ENCODE results near the gene TP53INP2.
A peak's percentile ranks its signal among the peaks of the same experiment; 100 is the strongest.

TP53INP2 gene

GRCh38 chr20:34693414-34693813, 10.7 kb upstream of the TP53INP2 start:
- TF ChIP-seq ZNF274 (IDR thresholded peaks at IDR 0.05; ENCODE audit: low read depth, low read length) (no peak), SUZ12 (IDR thresholded peaks at IDR 0.05; ENCODE audit: extremely low read depth, insufficient read depth, insufficient read length) (no peak), YY1 (IDR thresholded peaks at IDR 0.05; ENCODE audit: insufficient read depth, insufficient read length) (no peak)
- no peak overlapping the region for H3K4me3 ChIP-seq (ENCODE audit: insufficient read length, low read depth)
- DNase-seq (ENCODE audit: low read depth, low spot score), result no peak
- H3K9ac ChIP-seq (ENCODE audit: insufficient read length, low read depth), result no peak overlapping the region
- no peaks in the 10 kb centered on the region for H3K27me3 ChIP-seq (ENCODE audit: insufficient read depth, insufficient read length)
- no peaks in the 10 kb centered on the region for H3K9me3 ChIP-seq (ENCODE audit: insufficient read depth, low read length)
- H3K4me1 ChIP-seq (ENCODE audit: insufficient read depth, insufficient read length), result no peaks in the 10 kb centered on the region
- no peaks in the 10 kb centered on the region for H3K36me3 ChIP-seq (ENCODE audit: insufficient read depth, insufficient read length, low read length)

GRCh38 chr20:34701405-34702085, 2.6 kb upstream of the TP53INP2 start:
- H3K4me1 ChIP-seq (ENCODE audit: insufficient read depth, insufficient read length), result peaks cover 2% of the 10 kb centered on the region

GRCh38 chr20:34703061-34703423, 1.1 kb upstream of the TP53INP2 start:
- DNase-seq (ENCODE audit: low read depth, low spot score), result no peak
- H3K4me1 ChIP-seq (ENCODE audit: insufficient read depth, insufficient read length), result peaks cover 6% of the 10 kb centered on the region
- H3K9ac ChIP-seq (ENCODE audit: insufficient read length, low read depth), result no peak overlapping the region
- H3K36me3 ChIP-seq (ENCODE audit: insufficient read depth, insufficient read length, low read length), result no peaks in the 10 kb centered on the region
- TF ChIP-seq ZNF274 (IDR thresholded peaks at IDR 0.05; ENCODE audit: low read depth, low read length), result no peak
- no peak for TF ChIP-seq SUZ12 (IDR thresholded peaks at IDR 0.05; ENCODE audit: extremely low read depth, insufficient read depth, insufficient read length)
- TF ChIP-seq YY1 (IDR thresholded peaks at IDR 0.05; ENCODE audit: insufficient read depth, insufficient read length), result no peak
- H3K4me3 ChIP-seq (ENCODE audit: insufficient read length, low read depth), result peak overlapping the region; percentile 76
- H3K9me3 ChIP-seq (ENCODE audit: insufficient read depth, low read length), result no peaks in the 10 kb centered on the region
- peaks cover 16% of the 10 kb centered on the region for H3K27me3 ChIP-seq (ENCODE audit: insufficient read depth, insufficient read length)

More at GRCh38 chr20:34701405-34702085, 2.6 kb upstream of the TP53INP2 start:
- Histone ChIP-seq H3K9ac (ENCODE audit: insufficient read length, low read depth) (no peak overlapping the region), H3K27me3 (ENCODE audit: insufficient read depth, insufficient read length) (peaks cover 11% of the 10 kb centered on the region), H3K36me3 (ENCODE audit: insufficient read depth, insufficient read length, low read length) (no peaks in the 10 kb centered on the region), H3K9me3 (ENCODE audit: insufficient read depth, low read length) (no peaks in the 10 kb centered on the region), H3K4me3 (ENCODE audit: insufficient read length, low read depth) (no peak overlapping the region)
- TF ChIP-seq SUZ12 (IDR thresholded peaks at IDR 0.05; ENCODE audit: extremely low read depth, insufficient read depth, insufficient read length), result no peak
- TF ChIP-seq ZNF274 (IDR thresholded peaks at IDR 0.05; ENCODE audit: low read depth, low read length), result no peak
- TF ChIP-seq YY1 (IDR thresholded peaks at IDR 0.05; ENCODE audit: insufficient read depth, insufficient read length), result no peak
- DNase-seq (ENCODE audit: low read depth, low spot score), result no peak

- TF ChIP-seq SUZ12 (IDR thresholded peaks at IDR 0.05; ENCODE audit: extremely low read depth, insufficient read depth, insufficient read length) (no peak), ZNF274 (IDR thresholded peaks at IDR 0.05; ENCODE audit: low read depth, low read length) (no peak), YY1 (IDR thresholded peaks at IDR 0.05; ENCODE audit: insufficient read depth, insufficient read length) (no peak)
- Histone ChIP-seq H3K27me3 (ENCODE audit: insufficient read depth, insufficient read length) (peaks cover 16% of the 10 kb centered on the region), H3K4me3 (ENCODE audit: insufficient read length, low read depth) (peak overlapping the region; percentile 76), H3K9me3 (ENCODE audit: insufficient read depth, low read length) (no peaks in the 10 kb centered on the region), H3K36me3 (ENCODE audit: insufficient read depth, insufficient read length, low read length) (no peaks in the 10 kb centered on the region), H3K9ac (ENCODE audit: insufficient read length, low read depth) (peak overlapping the region; percentile 88), H3K4me1 (ENCODE audit: insufficient read depth, insufficient read length) (peaks cover 6% of the 10 kb centered on the region)
- no peak for DNase-seq (ENCODE audit: low read depth, low spot score)
These were observed 544 bp upstream of the TP53INP2 start for GRCh38 chr20:34703424-34704176.

- TF ChIP-seq SUZ12 (IDR thresholded peaks at IDR 0.05; ENCODE audit: extremely low read depth, insufficient read depth, insufficient read length), result no peak
- TF ChIP-seq YY1 (IDR thresholded peaks at IDR 0.05; ENCODE audit: insufficient read depth, insufficient read length), result no peak
- TF ChIP-seq ZNF274 (IDR thresholded peaks at IDR 0.05; ENCODE audit: low read depth, low read length), result no peak
- H3K4me3 ChIP-seq (ENCODE audit: insufficient read length, low read depth), result peak overlapping the region; percentile 76
- H3K4me1 ChIP-seq (ENCODE audit: insufficient read depth, insufficient read length), result peaks cover 6% of the 10 kb centered on the region
- DNase-seq (ENCODE audit: low read depth, low spot score), result no peak
- peak overlapping the region; percentile 72 for H3K9ac ChIP-seq (ENCODE audit: insufficient read length, low read depth)
- no peaks in the 10 kb centered on the region for H3K9me3 ChIP-seq (ENCODE audit: insufficient read depth, low read length)
- peaks cover 17% of the 10 kb centered on the region for H3K27me3 ChIP-seq (ENCODE audit: insufficient read depth, insufficient read length)
- no peaks in the 10 kb centered on the region for H3K36me3 ChIP-seq (ENCODE audit: insufficient read depth, insufficient read length, low read length)
These were observed 858 bp downstream of the TP53INP2 start for GRCh38 chr20:34705008-34705396.

GRCh38 chr20:34705397-34706301, 1.5 kb downstream of the TP53INP2 start:
- no peak for DNase-seq (ENCODE audit: low read depth, low spot score)
- H3K9ac ChIP-seq (ENCODE audit: insufficient read length, low read depth), result peak overlapping the region; percentile 72
- peaks cover 7% of the 10 kb centered on the region for H3K4me1 ChIP-seq (ENCODE audit: insufficient read depth, insufficient read length)
- TF ChIP-seq ZNF274 (IDR thresholded peaks at IDR 0.05; ENCODE audit: low read depth, low read length) (no peak), YY1 (IDR thresholded peaks at IDR 0.05; ENCODE audit: insufficient read depth, insufficient read length) (no peak), SUZ12 (IDR thresholded peaks at IDR 0.05; ENCODE audit: extremely low read depth, insufficient read depth, insufficient read length) (no peak)
- no peak overlapping the region for H3K4me3 ChIP-seq (ENCODE audit: insufficient read length, low read depth)
- H3K9me3 ChIP-seq (ENCODE audit: insufficient read depth, low read length), result no peaks in the 10 kb centered on the region
- no peaks in the 10 kb centered on the region for H3K36me3 ChIP-seq (ENCODE audit: insufficient read depth, insufficient read length, low read length)
- peaks cover 23% of the 10 kb centered on the region for H3K27me3 ChIP-seq (ENCODE audit: insufficient read depth, insufficient read length)

Measured in NT2/D1 (cell line).